ENCODE measurements around the gene MCHR1. TPM values are rescaled to one million over a fixed set of nuclear protein-coding genes. Genes with fewer than 3 reads are reported as not detected.

Gene MCHR1
- total and polyA plus RNA-seq, 2 experiments from 2014 or later, result 0.91 to 2.4 TPM

- TF ChIP-seq ETS1 (IDR thresholded peaks at IDR 0.05), result no peak
- no peak for TF ChIP-seq POLR2AphosphoS5 (IDR thresholded peaks at IDR 0.05; ENCODE audit: low read depth)
Measured at GRCh38 chr22:40685406-40685805, 6.1 kb downstream of the MCHR1 start (continued).

- peak; percentile 62 for DNase-seq (ENCODE audit: low spot score)
- Histone ChIP-seq H3K79me2 (replicated peaks; ENCODE audit: insufficient read depth) (peaks cover 17% of the 10 kb centered on the region; the same call in 1 of the 2 replicates), H3K9me2 (ENCODE audit: insufficient read depth) (no peaks in the 10 kb centered on the region), H3K27ac (ENCODE audit: low read depth) (peak overlapping the region; percentile 84), H2AFZ (no peak overlapping the region), H3K4me3 (no peak overlapping the region), H3K4me2 (no peak overlapping the region), H3K4me1 (ENCODE audit: insufficient read depth) (peaks cover 39% of the 10 kb centered on the region), H3K27me3 (ENCODE audit: insufficient read depth) (no peaks in the 10 kb centered on the region), H4K20me1 (replicated peaks; ENCODE audit: insufficient read depth) (no peaks in the 10 kb centered on the region), H3F3A (replicated peaks; ENCODE audit: low read depth) (peaks cover 27% of the 10 kb centered on the region), H3K36me3 (ENCODE audit: insufficient read depth) (no peaks in the 10 kb centered on the region)
- no peaks in the 10 kb centered on the region for H3K9me3 Mint-ChIP-seq
- no peak overlapping the region for H3K4me3 Mint-ChIP-seq
- H3K27ac Mint-ChIP-seq, result no peak overlapping the region
- peaks cover 19% of the 10 kb centered on the region for H3K27me3 Mint-ChIP-seq (ENCODE audit: insufficient read depth, low read depth, poor library complexity)
- no peak for ATAC-seq
- TF ChIP-seq REST (IDR thresholded peaks at IDR 0.05; ENCODE audit: unreplicated experiment) (no peak), NANOG (IDR thresholded peaks at IDR 0.05; ENCODE audit: borderline replicate concordance) (peak; percentile 87; the same call in 1 of the 2 replicates)
- H3K4me1 Mint-ChIP-seq, result peaks cover 41% of the 10 kb centered on the region
- H3K36me3 Mint-ChIP-seq (ENCODE audit: low read depth), result peaks cover 3% of the 10 kb centered on the region; the same call in 2 of the 3 replicates
Measured at GRCh38 chr22:40687706-40688105, 8.4 kb downstream of the MCHR1 start.

- DNase-seq (ENCODE audit: low spot score), result peak; percentile 62
- Histone ChIP-seq H3K79me2 (replicated peaks; ENCODE audit: insufficient read depth) (peaks cover 13% of the 10 kb centered on the region; the same call in 1 of the 2 replicates), H3K27ac (ENCODE audit: low read depth) (peak overlapping the region; percentile 76; the same call in 1 of the 2 replicates), H2AFZ (no peak overlapping the region), H3F3A (replicated peaks; ENCODE audit: low read depth) (peaks cover 16% of the 10 kb centered on the region), H3K4me1 (ENCODE audit: insufficient read depth) (peaks cover 29% of the 10 kb centered on the region), H3K4me2 (peak overlapping the region; percentile 58), H3K27me3 (ENCODE audit: insufficient read depth) (no peaks in the 10 kb centered on the region), H4K20me1 (replicated peaks; ENCODE audit: insufficient read depth) (no peaks in the 10 kb centered on the region), H3K9me2 (ENCODE audit: insufficient read depth) (no peaks in the 10 kb centered on the region), H3K36me3 (ENCODE audit: insufficient read depth) (no peaks in the 10 kb centered on the region), H3K4me3 (no peak overlapping the region)
- H3K4me3 Mint-ChIP-seq, result no peak overlapping the region; the same call in 2 of the 3 replicates
- peak overlapping the region; percentile 83; the same call in 1 of the 2 replicates for H3K27ac Mint-ChIP-seq
- no peaks in the 10 kb centered on the region for H3K9me3 Mint-ChIP-seq
- H3K27me3 Mint-ChIP-seq (ENCODE audit: insufficient read depth, low read depth, poor library complexity), result peaks cover 5% of the 10 kb centered on the region
- peaks cover 28% of the 10 kb centered on the region for H3K4me1 Mint-ChIP-seq
- ATAC-seq, result peak; percentile 86
- peaks cover 3% of the 10 kb centered on the region; the same call in 2 of the 3 replicates for H3K36me3 Mint-ChIP-seq (ENCODE audit: low read depth)
- TF ChIP-seq EZH2phosphoT487 (IDR thresholded peaks at IDR 0.05; ENCODE audit: unreplicated experiment) (no peak), POLR2AphosphoS5 (IDR thresholded peaks at IDR 0.05; ENCODE audit: low read depth) (no peak), EZH2 (IDR thresholded peaks at IDR 0.05; ENCODE audit: low read depth, unreplicated experiment) (no peak), CREB1 (CRISPR knock-in tag; IDR thresholded peaks at IDR 0.05; ENCODE audit: low read depth) (no peak), STAT1 (IDR thresholded peaks at IDR 0.05; ENCODE audit: unreplicated experiment) (no peak), ZNF462 (CRISPR knock-in tag; IDR thresholded peaks at IDR 0.05) (no peak), ZNF331 (CRISPR knock-in tag; IDR thresholded peaks at IDR 0.05; ENCODE audit: low read depth) (no peak)
Measured at GRCh38 chr22:40690370-40690769, 11.1 kb downstream of the MCHR1 start.

Data from GM23338 (cell line).